Upper lobe of right lung (tissue), 1 donor: Measurements from ENCODE around the gene MAX. TPM values are rescaled to one million over a fixed set of nuclear protein-coding genes. Genes with fewer than 3 reads are reported as not detected.
A peak's percentile ranks its signal among the peaks of the same experiment; 100 is the strongest.

Experiments
- ATAC-seq: fragments of 200-7000 bp; cut with Tn5 transposase; one replicate; pipeline ENCODE4 v1.9.1; 2020; ENCODE audit warnings: mild to moderate bottlenecking, moderate library complexity
- DNase-seq: peaks from one replicate; pipeline ENCODE4 v3.0.0-alpha.2; 2020
- H3K27ac ChIP-seq: fragments of 200-600 bp; one replicate; pipeline ENCODE4 v1.8.0; 2022
- H3K27me3 ChIP-seq: fragments of 200-600 bp; one replicate; pipeline ENCODE4 v1.8.0; 2022; ENCODE audit warnings: mild to moderate bottlenecking
- H3K36me3 ChIP-seq: fragments of 200-600 bp; one replicate; pipeline ENCODE4 v1.8.0; 2022
- H3K4me1 ChIP-seq: fragments of 200-600 bp; one replicate; pipeline ENCODE4 v1.8.0; 2022
- H3K4me3 ChIP-seq: fragments of 200-600 bp; one replicate; pipeline ENCODE4 v1.8.0; 2022; ENCODE audit warnings: mild to moderate bottlenecking
- H3K9me3 ChIP-seq: fragments of 200-600 bp; one replicate; pipeline ENCODE4 v1.8.0; 2022
- CTCF ChIP-seq: fragments of 200-600 bp; IDR thresholded peaks from one replicate; pipeline ENCODE4 v1.8.0; 2022; ENCODE audit warnings: antibody characterized with exemption
- intact Hi-C: fragments of 100-400 bp; cut with DNase I; formaldehyde crosslinking; loops from one replicate; pipeline ENCODE4 v1.11.0; 2022
- total RNA-seq: library from RNA; stranded (reverse); fragmentation: NEBNext Ultra II Directional; extraction: Animal tissue kit (Norgen Biotek cat#: 25700); gene quantifications from one replicate; pipeline ENCODE4 v1.2.1, GENCODE V29; 2021
- donor health status: DM: no; HTN: yes; CAD: no; lungs with severe emphysema.

Gene MAX
- total RNA-seq, 1 donor from 2014 or later: 102 TPM

- no peak for TF ChIP-seq CTCF
- Histone ChIP-seq H3K4me3 (no peak overlapping the region), H3K4me1 (peaks cover 19% of the 10 kb centered on the region), H3K27me3 (no peaks in the 10 kb centered on the region), H3K27ac (no peak overlapping the region), H3K36me3 (peaks cover 47% of the 10 kb centered on the region), H3K9me3 (no peaks in the 10 kb centered on the region)
- DNase-seq (peak; percentile 71), ATAC-seq (peak; percentile 83)
- intact Hi-C loops: no loop called here
Observed at GRCh38 chr14:65070471-65070976, 31.8 kb downstream of the MAX start.

GRCh38 chr14:65069874-65070413, 32.4 kb downstream of the MAX start:
- intact Hi-C loops: no loop called here
- no peak overlapping the region for H3K27ac ChIP-seq
- H3K4me1 ChIP-seq: peaks cover 16% of the 10 kb centered on the region
- no peaks in the 10 kb centered on the region for H3K27me3 ChIP-seq
- no peak overlapping the region for H3K4me3 ChIP-seq
- H3K9me3 ChIP-seq: no peaks in the 10 kb centered on the region
- no peak for TF ChIP-seq CTCF
- no peak for ATAC-seq
- DNase-seq: no peak
- peaks cover 47% of the 10 kb centered on the region for H3K36me3 ChIP-seq

- ATAC-seq: no peak
- H3K36me3 ChIP-seq: peaks cover 68% of the 10 kb centered on the region
- DNase-seq: no peak
- H3K9me3 ChIP-seq: no peaks in the 10 kb centered on the region
- no peak overlapping the region for H3K4me3 ChIP-seq
- intact Hi-C loops: no loop called here
- no peaks in the 10 kb centered on the region for H3K27me3 ChIP-seq
- H3K4me1 ChIP-seq: no peaks in the 10 kb centered on the region
- TF ChIP-seq CTCF: no peak
- no peak overlapping the region for H3K27ac ChIP-seq
Observed at GRCh38 chr14:65065719-65066118, 36.6 kb downstream of the MAX start.

- H3K4me1 ChIP-seq: no peaks in the 10 kb centered on the region
- no peak for ATAC-seq
- no peak overlapping the region for H3K27ac ChIP-seq
- DNase-seq: no peak
- no peaks in the 10 kb centered on the region for H3K9me3 ChIP-seq
- intact Hi-C loops: no loop called here
- H3K4me3 ChIP-seq: no peak overlapping the region
- H3K27me3 ChIP-seq: no peaks in the 10 kb centered on the region
- TF ChIP-seq CTCF: no peak
- H3K36me3 ChIP-seq: peaks cover 53% of the 10 kb centered on the region
Observed at GRCh38 chr14:65062096-65063075, 39.9 kb downstream of the MAX start.

GRCh38 chr14:65057695-65058094, 44.6 kb downstream of the MAX start:
- no peak for TF ChIP-seq CTCF
- intact Hi-C loops: no loop called here
- Histone ChIP-seq H3K4me1 (no peaks in the 10 kb centered on the region), H3K4me3 (no peak overlapping the region), H3K9me3 (no peaks in the 10 kb centered on the region), H3K36me3 (peaks cover 34% of the 10 kb centered on the region), H3K27me3 (no peaks in the 10 kb centered on the region), H3K27ac (no peak overlapping the region)
- no peak for DNase-seq
- no peak for ATAC-seq
